GM13977 (cell line): Measurements from ENCODE around the gene VWC2.

Source experiments
- DNase-seq: peaks from one replicate; pipeline ENCODE4 v3.0.0; 2012; ENCODE audit warnings: low spot score
- CTCF ChIP-seq: IDR thresholded peaks from 2 replicates; pipeline ENCODE4 v1.5.1; 2012; ENCODE audit warnings: mild to moderate bottlenecking, control low read depth; ENCODE audit not compliant: insufficient read depth; ENCODE audit errors: extremely low read depth, missing control alignments
- in situ Hi-C: fragments of 300-500 bp; cut with MboI; formaldehyde crosslinking; loops from one replicate; pipeline ENCODE4 v1.12.0; 2022; ENCODE audit warnings: low sequenced_read_pairs, low pct_unique_long_range_greater_than_20kb, mixed read lengths, inconsistent platforms; ENCODE audit not compliant: unreplicated experiment

Gene VWC2

GRCh38 chr7:49789736-49790135, 16.3 kb downstream of the VWC2 start:
- no peak for TF ChIP-seq CTCF
- in situ Hi-C loops = no loop called here
- DNase-seq = no peak

GRCh38 chr7:49790209-49790608, 16.8 kb downstream of the VWC2 start:
- TF ChIP-seq CTCF = no peak
- in situ Hi-C loops = no loop called here
- DNase-seq = no peak

GRCh38 chr7:49791088-49791741, 17.8 kb downstream of the VWC2 start:
- in situ Hi-C loops = no loop called here
- TF ChIP-seq CTCF = peak; percentile 78
- DNase-seq = peak; percentile 65

GRCh38 chr7:49797987-49798660, 24.7 kb downstream of the VWC2 start:
- no peak for TF ChIP-seq CTCF
- in situ Hi-C loops = no loop called here
- DNase-seq = no peak

GRCh38 chr7:49800031-49800430, 26.6 kb downstream of the VWC2 start:
- TF ChIP-seq CTCF = no peak

GRCh38 chr7:49802600-49802999, 29.2 kb downstream of the VWC2 start:
- no peak for DNase-seq
- TF ChIP-seq CTCF = no peak

More at GRCh38 chr7:49800031-49800430, 26.6 kb downstream of the VWC2 start:
- no peak for DNase-seq
- in situ Hi-C loops = no loop called here

More at GRCh38 chr7:49802600-49802999, 29.2 kb downstream of the VWC2 start:
- in situ Hi-C loops = no loop called here
